SK-N-SH treated with all-trans-retinoic acid at 6 μM for 48 hours (cell line): ENCODE results near the gene DMD.

Source experiments
- ARNTL ChIP-seq: fragments of 450-650 bp; formaldehyde crosslinking; IDR thresholded peaks from 2 replicates; pipeline ENCODE4 v1.5.0; 2020; ENCODE audit warnings: low read depth, mild to moderate bottlenecking, moderate library complexity, borderline replicate concordance
- BACH2 ChIP-seq: fragments of 250-450 bp; sonication (Bioruptor Pico); IDR thresholded peaks from 2 replicates; pipeline ENCODE4 v1.9.0; 2021; ENCODE audit warnings: mild to moderate bottlenecking, borderline replicate concordance
- CSDC2 ChIP-seq: fragments of 250-450 bp; sonication (Bioruptor Pico); IDR thresholded peaks from 2 replicates; pipeline ENCODE4 v1.5.0; 2020; ENCODE audit warnings: mild to moderate bottlenecking, moderate library complexity
- ISL1 ChIP-seq: fragments of 250-450 bp; sonication (Bioruptor Pico); IDR thresholded peaks from 2 replicates; pipeline ENCODE4 v2.1.2; 2022; ENCODE audit warnings: mild to moderate bottlenecking, moderate library complexity
- PPARA ChIP-seq: fragments of 250-450 bp; sonication (Bioruptor Pico); IDR thresholded peaks from 2 replicates; pipeline ENCODE4 v1.5.0; 2020; ENCODE audit warnings: mild to moderate bottlenecking, borderline replicate concordance
- ZFP30 ChIP-seq: fragments of 450-650 bp; formaldehyde crosslinking; IDR thresholded peaks from 2 replicates; pipeline ENCODE4 v1.5.0; 2022; ENCODE audit warnings: mild to moderate bottlenecking, moderate library complexity
- ZNF565 ChIP-seq: fragments of 450-650 bp; formaldehyde crosslinking; conservative IDR thresholded peaks from 2 replicates; pipeline ENCODE4 v1.5.0; 2020; ENCODE audit warnings: low read depth, mild to moderate bottlenecking, moderate library complexity
- TF ChIP-seq, protein P1 (sequence below): fragments of 250-450 bp; sonication (Bioruptor Pico); IDR thresholded peaks from 2 replicates; pipeline ENCODE4 v1.8.0; 2020; ENCODE audit warnings: mild to moderate bottlenecking, moderate library complexity, borderline replicate concordance
- TF ChIP-seq, protein P2 (sequence below): fragments of 250-450 bp; sonication (Bioruptor Pico); IDR thresholded peaks from 2 replicates; pipeline ENCODE4 v1.5.0; 2020; ENCODE audit warnings: mild to moderate bottlenecking, moderate library complexity

DNA sequence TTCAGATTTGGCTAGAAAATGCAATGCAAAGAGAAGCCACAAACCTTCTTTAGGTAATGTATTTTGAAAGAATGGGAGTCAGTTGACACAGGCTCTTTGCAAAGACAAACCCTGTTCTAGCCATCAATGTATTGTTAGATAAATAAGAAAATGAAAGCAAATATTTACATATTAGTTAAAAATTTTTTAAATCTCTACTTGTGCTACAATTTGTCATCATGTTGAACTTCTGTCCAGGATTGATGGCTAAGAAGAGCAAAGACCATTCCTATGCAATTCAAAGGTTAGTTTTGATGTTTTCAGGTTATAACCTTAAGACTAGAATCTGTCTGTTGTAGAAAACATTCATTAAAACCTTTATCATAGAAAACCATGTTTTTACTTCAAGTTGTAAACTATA is 1350.7 kb downstream of the DMD start:
- no peak for TF ChIP-seq ISL1 (CRISPR knock-in tag)
- no peak for TF ChIP-seq CSDC2
- no peak for TF ChIP-seq ARNTL
- no peak for TF ChIP-seq BACH2
- TF ChIP-seq, protein P1, sequence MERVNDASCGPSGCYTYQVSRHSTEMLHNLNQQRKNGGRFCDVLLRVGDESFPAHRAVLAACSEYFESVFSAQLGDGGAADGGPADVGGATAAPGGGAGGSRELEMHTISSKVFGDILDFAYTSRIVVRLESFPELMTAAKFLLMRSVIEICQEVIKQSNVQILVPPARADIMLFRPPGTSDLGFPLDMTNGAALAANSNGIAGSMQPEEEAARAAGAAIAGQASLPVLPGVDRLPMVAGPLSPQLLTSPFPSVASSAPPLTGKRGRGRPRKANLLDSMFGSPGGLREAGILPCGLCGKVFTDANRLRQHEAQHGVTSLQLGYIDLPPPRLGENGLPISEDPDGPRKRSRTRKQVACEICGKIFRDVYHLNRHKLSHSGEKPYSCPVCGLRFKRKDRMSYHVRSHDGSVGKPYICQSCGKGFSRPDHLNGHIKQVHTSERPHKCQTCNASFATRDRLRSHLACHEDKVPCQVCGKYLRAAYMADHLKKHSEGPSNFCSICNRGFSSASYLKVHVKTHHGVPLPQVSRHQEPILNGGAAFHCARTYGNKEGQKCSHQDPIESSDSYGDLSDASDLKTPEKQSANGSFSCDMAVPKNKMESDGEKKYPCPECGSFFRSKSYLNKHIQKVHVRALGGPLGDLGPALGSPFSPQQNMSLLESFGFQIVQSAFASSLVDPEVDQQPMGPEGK (CRISPR knock-in tag) = no peak
- no peak for TF ChIP-seq ZNF565 (CRISPR knock-in tag)
- no peak for TF ChIP-seq ZFP30 (CRISPR knock-in tag)
- TF ChIP-seq, protein P2, sequence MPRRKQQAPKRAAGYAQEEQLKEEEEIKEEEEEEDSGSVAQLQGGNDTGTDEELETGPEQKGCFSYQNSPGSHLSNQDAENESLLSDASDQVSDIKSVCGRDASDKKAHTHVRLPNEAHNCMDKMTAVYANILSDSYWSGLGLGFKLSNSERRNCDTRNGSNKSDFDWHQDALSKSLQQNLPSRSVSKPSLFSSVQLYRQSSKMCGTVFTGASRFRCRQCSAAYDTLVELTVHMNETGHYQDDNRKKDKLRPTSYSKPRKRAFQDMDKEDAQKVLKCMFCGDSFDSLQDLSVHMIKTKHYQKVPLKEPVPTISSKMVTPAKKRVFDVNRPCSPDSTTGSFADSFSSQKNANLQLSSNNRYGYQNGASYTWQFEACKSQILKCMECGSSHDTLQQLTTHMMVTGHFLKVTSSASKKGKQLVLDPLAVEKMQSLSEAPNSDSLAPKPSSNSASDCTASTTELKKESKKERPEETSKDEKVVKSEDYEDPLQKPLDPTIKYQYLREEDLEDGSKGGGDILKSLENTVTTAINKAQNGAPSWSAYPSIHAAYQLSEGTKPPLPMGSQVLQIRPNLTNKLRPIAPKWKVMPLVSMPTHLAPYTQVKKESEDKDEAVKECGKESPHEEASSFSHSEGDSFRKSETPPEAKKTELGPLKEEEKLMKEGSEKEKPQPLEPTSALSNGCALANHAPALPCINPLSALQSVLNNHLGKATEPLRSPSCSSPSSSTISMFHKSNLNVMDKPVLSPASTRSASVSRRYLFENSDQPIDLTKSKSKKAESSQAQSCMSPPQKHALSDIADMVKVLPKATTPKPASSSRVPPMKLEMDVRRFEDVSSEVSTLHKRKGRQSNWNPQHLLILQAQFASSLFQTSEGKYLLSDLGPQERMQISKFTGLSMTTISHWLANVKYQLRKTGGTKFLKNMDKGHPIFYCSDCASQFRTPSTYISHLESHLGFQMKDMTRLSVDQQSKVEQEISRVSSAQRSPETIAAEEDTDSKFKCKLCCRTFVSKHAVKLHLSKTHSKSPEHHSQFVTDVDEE = no peak
- TF ChIP-seq PPARA (CRISPR knock-in tag) = no peak
